GM19035 (cell line): ENCODE measurements around the gene KLF3.

Experiments used
- ATAC-seq: cut with Tn5 transposase; IDR thresholded peaks from one replicate; pipeline ENCODE4 v1.9.1; 2021; ENCODE audit not compliant: unreplicated experiment

The KLF3 gene

GRCh38 chr4:38735870-38736269 is 71.9 kb downstream of the KLF3 start:
- no peak for ATAC-seq

DNA sequence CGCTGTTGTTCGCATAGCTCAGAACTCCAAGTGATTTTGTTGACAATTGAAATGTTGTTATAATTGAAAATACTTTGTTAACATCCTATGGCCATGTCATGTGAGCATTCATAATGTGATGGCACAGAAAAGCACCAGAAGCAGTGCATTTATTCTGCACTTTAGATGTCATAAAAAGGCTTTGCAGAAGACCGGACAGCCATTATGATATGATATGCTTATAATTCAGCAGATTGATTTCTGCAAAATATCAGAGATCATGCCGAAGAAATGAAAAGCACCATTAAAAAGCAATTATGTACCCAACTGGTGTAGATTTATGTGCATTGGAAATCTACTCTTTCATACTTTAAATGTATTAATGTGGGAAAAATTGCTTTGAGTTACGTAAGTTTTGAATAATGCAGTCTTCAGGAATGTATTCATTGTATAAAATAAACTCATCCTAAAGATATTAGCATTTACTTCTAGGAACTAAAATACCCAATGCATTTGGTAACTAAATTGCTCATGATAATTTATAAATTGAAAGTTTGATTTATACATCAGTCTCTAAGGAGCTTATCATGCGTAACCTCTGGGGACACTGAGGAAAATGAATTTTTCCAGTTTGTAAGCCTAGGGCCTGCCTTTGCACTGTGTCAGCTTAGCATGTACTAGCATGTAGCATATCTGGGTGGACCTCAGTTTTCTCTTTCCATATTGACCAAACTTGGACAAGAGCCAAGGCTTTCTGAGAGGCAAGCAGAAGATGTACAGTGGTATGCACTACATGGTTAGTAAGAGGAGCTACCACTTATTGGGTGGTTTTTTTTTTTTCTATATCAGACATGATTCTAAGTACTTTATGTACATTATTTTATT is 75.2 kb downstream of the KLF3 start:
- no peak for ATAC-seq

DNA sequence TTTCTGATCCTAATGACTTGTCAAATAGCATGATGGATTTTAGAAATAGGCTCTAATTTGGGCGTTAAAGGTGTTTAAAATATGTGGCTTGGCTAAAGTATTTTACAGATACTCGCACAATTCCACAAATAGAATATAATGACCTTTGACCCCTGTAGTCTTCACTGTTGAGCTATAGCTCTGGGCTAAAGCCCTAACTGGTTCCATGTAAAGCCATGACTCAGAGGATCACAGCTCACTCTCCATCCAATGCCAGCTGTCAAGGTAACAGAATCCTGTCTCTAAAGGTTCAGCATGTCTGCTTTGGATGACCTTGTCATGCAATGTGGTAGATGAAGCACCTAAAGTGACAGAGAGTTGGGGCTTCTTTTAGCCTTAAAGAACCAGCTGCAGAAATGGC is 76.3 kb downstream of the KLF3 start:
- no peak for ATAC-seq

GRCh38 chr4:38743866-38744265 is 79.9 kb downstream of the KLF3 start:
- ATAC-seq: no peak

DNA sequence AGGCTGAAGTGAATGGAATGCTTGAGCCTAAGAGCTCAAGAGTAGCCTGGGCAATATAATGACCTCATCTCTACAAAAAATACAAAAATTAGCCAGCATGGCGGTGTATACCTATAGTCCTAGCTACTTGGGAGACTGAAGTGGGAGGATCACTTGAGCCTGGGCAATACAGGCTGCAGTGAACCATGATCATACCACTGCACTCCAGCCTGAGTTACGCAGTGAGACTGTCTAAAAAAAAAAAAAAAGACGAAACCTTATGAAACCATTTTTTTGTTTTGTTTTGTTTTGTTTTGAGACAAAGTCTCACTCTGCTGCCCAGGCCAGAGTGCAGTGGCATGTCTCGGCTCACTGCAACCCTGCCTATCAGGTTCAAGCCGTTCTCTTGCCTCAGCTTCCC is 81.9 kb downstream of the KLF3 start:
- no peak for ATAC-seq

DNA sequence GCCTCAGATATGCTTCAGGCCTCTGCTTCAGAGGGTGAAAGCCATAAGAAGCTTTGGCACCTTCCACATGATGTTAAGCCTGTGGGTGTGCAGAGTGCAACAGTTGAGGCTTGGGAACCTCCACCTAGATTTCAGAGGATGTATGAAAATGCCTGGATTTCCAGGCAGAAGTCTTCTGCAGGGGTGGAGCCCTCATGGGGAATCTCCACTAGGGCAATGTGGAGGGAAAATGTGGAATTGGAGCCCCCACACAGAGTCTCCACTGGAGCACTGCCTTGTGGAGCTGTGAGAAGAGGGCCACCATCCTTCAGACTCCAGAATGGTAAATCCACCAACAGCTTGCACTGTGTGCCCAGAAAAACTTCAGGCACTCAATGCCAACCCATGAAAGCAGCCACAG is 83.6 kb downstream of the KLF3 start:
- ATAC-seq: no peak

- no peak for ATAC-seq
These were observed 85.3 kb downstream of the KLF3 start for GRCh38 chr4:38749336-38749735.
